HG03095 (cell line): ENCODE data around the gene PEMT.

Experiments used
- ATAC-seq: cut with Tn5 transposase; IDR thresholded peaks from one replicate; pipeline ENCODE4 v1.9.1; 2021; ENCODE audit warnings: moderate library complexity; ENCODE audit not compliant: unreplicated experiment

PEMT gene

GRCh38 chr17:17515934-17516930, 75.3 kb downstream of the PEMT start:
- ATAC-seq, result no peak

GRCh38 chr17:17514993-17515933, 76.2 kb downstream of the PEMT start:
- no peak for ATAC-seq

- ATAC-seq, result no peak
Observed at GRCh38 chr17:17514361-17514992, 77.0 kb downstream of the PEMT start.

- ATAC-seq, result no peak
Observed at GRCh38 chr17:17513626-17514025, 77.9 kb downstream of the PEMT start.

GRCh38 chr17:17512866-17513265, 78.6 kb downstream of the PEMT start:
- no peak for ATAC-seq

GRCh38 chr17:17511881-17512858, 79.3 kb downstream of the PEMT start:
- no peak for ATAC-seq

GRCh38 chr17:17511293-17511741, 80.2 kb downstream of the PEMT start:
- ATAC-seq, result no peak

- ATAC-seq, result no peak
Observed at GRCh38 chr17:17510456-17511292, 80.8 kb downstream of the PEMT start.

GRCh38 chr17:17509601-17510425, 81.7 kb downstream of the PEMT start:
- no peak for ATAC-seq

- ATAC-seq, result no peak
Observed at GRCh38 chr17:17508646-17509591, 82.6 kb downstream of the PEMT start.

GRCh38 chr17:17508019-17508535, 83.4 kb downstream of the PEMT start:
- ATAC-seq, result no peak

- ATAC-seq, result no peak
Observed at GRCh38 chr17:17507465-17508011, 84.0 kb downstream of the PEMT start.

- ATAC-seq, result no peak
Observed at GRCh38 chr17:17506893-17507464, 84.5 kb downstream of the PEMT start.

- no peak for ATAC-seq
Observed at GRCh38 chr17:17506181-17506741, 85.2 kb downstream of the PEMT start.

- no peak for ATAC-seq
Observed at GRCh38 chr17:17505610-17506171, 85.8 kb downstream of the PEMT start.
